Measurements from ENCODE around the gene SEMA5B. TPM values are rescaled to one million over a fixed set of nuclear protein-coding genes. Genes with fewer than 3 reads are reported as not detected.

SEMA5B gene
- total RNA-seq, 1 experiment from 2014 or later = 0.04 TPM

- intact Hi-C loops (cut with micrococcal nuclease) = no loop called here
- Histone ChIP-seq H3K79me2 (ENCODE audit: low read length) (no peaks in the 10 kb centered on the region), H3K27ac (ENCODE audit: low read length) (no peak overlapping the region), H3K27me3 (ENCODE audit: low read length) (peaks cover 93% of the 10 kb centered on the region), H3F3A (ENCODE audit: low read length, unreplicated experiment) (no peaks in the 10 kb centered on the region), H3K9me3 (ENCODE audit: low read length) (no peaks in the 10 kb centered on the region), H4K20me1 (ENCODE audit: low read length) (no peaks in the 10 kb centered on the region), H2AFZ (ENCODE audit: low read length) (no peak overlapping the region), H3K9me2 (replicated peaks; ENCODE audit: low read length) (no peaks in the 10 kb centered on the region), H3K36me3 (ENCODE audit: low read depth, low read length) (no peaks in the 10 kb centered on the region), H3K9ac (ENCODE audit: low read length) (no peak overlapping the region), H3K4me3 (ENCODE audit: low read length) (no peak overlapping the region), H3K4me2 (ENCODE audit: low read length) (no peak overlapping the region), H3K4me1 (ENCODE audit: insufficient read depth, low read length) (no peaks in the 10 kb centered on the region)
- ChIA-PET POLR2A (ENCODE audit: unreplicated experiment) (no interaction called here), CTCF (no interaction called here)
- DNase-seq (no peak), ATAC-seq (no peak)
- no peak for TF ChIP-seq EZH2 (IDR thresholded peaks at IDR 0.05; ENCODE audit: low read length, unreplicated experiment)
- no peak for TF ChIP-seq EZH2phosphoT487 (IDR thresholded peaks at IDR 0.05; ENCODE audit: borderline replicate concordance, low read length)
- no peak for TF ChIP-seq CTCF (conservative IDR thresholded peaks at IDR 0.05; ENCODE audit: low read depth, low read length)
- BruUV-seq (replicated peaks) = no TSS peak
Measured at GRCh38 chr3:123004201-123004918, 23.2 kb downstream of the SEMA5B start.

DNA sequence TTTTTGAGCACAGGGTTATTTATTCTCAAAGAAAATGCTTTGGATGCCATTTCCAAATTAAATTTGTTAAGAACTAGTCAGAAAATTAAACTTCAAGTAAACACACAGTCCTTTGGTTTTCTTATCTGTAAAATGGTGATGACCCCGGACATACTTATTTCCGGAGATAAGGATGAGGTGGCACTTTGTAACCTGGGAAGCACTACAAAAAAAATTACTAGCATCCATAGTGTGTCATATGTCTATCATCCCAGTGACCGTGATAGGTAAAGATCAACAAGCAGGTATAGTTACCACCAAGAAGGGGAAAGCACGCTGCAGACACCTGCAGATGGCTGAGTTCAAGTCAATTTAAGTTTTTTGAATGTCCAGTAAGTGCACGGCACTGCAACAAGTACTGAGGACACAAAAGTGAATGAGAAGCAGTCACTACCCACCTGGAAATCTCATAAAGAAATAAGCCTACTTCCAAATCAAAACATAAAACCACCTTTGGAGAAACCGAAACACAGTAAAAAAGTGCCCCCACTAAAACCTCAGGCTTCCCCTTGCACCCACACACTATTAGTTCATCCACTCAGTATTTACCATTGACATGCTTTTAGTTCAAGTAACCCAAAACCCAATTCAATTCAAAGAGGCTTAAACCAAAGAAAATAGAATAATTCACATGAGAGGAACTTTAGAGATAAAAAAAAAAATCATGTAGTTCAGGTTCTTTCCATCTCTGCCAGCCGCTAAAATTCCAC is 24.6 kb downstream of the SEMA5B start:
- intact Hi-C loops (cut with micrococcal nuclease) = no loop called here
- Histone ChIP-seq H3K9me3 (ENCODE audit: low read length) (no peaks in the 10 kb centered on the region), H3K4me1 (ENCODE audit: insufficient read depth, low read length) (no peaks in the 10 kb centered on the region), H2AFZ (ENCODE audit: low read length) (no peak overlapping the region), H3K27me3 (ENCODE audit: low read length) (peaks cover 85% of the 10 kb centered on the region), H4K20me1 (ENCODE audit: low read length) (no peaks in the 10 kb centered on the region), H3K4me3 (ENCODE audit: low read length) (no peak overlapping the region), H3K36me3 (ENCODE audit: low read depth, low read length) (no peaks in the 10 kb centered on the region), H3K79me2 (ENCODE audit: low read length) (no peaks in the 10 kb centered on the region), H3K9me2 (replicated peaks; ENCODE audit: low read length) (no peaks in the 10 kb centered on the region), H3K9ac (ENCODE audit: low read length) (no peak overlapping the region), H3K4me2 (ENCODE audit: low read length) (no peak overlapping the region), H3K27ac (ENCODE audit: low read length) (no peak overlapping the region), H3F3A (ENCODE audit: low read length, unreplicated experiment) (no peaks in the 10 kb centered on the region)
- ChIA-PET POLR2A (ENCODE audit: unreplicated experiment) (no interaction called here), CTCF (no interaction called here)
- no peak for ATAC-seq
- TF ChIP-seq EZH2phosphoT487 (IDR thresholded peaks at IDR 0.05; ENCODE audit: borderline replicate concordance, low read length) (no peak), EZH2 (IDR thresholded peaks at IDR 0.05; ENCODE audit: low read length, unreplicated experiment) (no peak), CTCF (conservative IDR thresholded peaks at IDR 0.05; ENCODE audit: low read depth, low read length) (no peak)
- BruUV-seq (replicated peaks) = no TSS peak
- no peak for DNase-seq

Measured in PC-3 (cell line).